ENCODE measurements around the gene CDK10. TPM values are rescaled to one million over a fixed set of nuclear protein-coding genes. Genes with fewer than 3 reads are reported as not detected.

The CDK10 gene
- total and polyA plus RNA-seq, 9 of the 15 experiments (the other 6 are each of a cell fraction or from before 2014, with no cell fraction given): 2.0 to 85.1 (median 40.1) TPM

GRCh38 chr16:89720813-89721545 lies 34.5 kb downstream of the CDK10 start, which contains the start of the genes VPS9D1 and ZNF276 (continued):
- TF ChIP-seq ZC3H8 (IDR thresholded peaks at IDR 0.05) (no peak), ZBTB43 (CRISPR knock-in tag; IDR thresholded peaks at IDR 0.05) (peak; percentile 69; the same call in 1 of the 2 replicates), SP1 (CRISPR knock-in tag; IDR thresholded peaks at IDR 0.05) (0 out of 2 replicates have a peak, but pooled peaks have one; percentile 16), AFF4 (CRISPR knock-in tag; IDR thresholded peaks at IDR 0.05) (no peak; the same call in 1 of the 2 replicates), PCBP2 (IDR thresholded peaks at IDR 0.05; ENCODE audit: low read depth, low read length, poor library complexity, severe bottlenecking) (no peak), DMBX1 (CRISPR knock-in tag; IDR thresholded peaks at IDR 0.05; ENCODE audit: borderline replicate concordance) (peak; percentile 66; the same call in 1 of the 2 replicates), PURB (CRISPR knock-in tag; IDR thresholded peaks at IDR 0.05; ENCODE audit: low read depth) (no peak), PHB2 (IDR thresholded peaks at IDR 0.05; ENCODE audit: low read depth) (no peak), ZNF263 (CRISPR knock-in tag; IDR thresholded peaks at IDR 0.05; ENCODE audit: borderline replicate concordance) (0 out of 2 replicates have a peak, but pooled peaks have one; percentile 18), EGR1 (conservative IDR thresholded peaks at IDR 0.05) (peak; percentile 69), KDM1A (IDR thresholded peaks at IDR 0.05) (no peak), NELFE (IDR thresholded peaks at IDR 0.05; ENCODE audit: insufficient read depth, insufficient read length) (no peak), TRIM28 (IDR thresholded peaks at IDR 0.05) (peak; percentile 39; the same call in 1 of the 2 replicates), ZNF740 (CRISPR knock-in tag; IDR thresholded peaks at IDR 0.05) (no peak; the same call in 1 of the 2 replicates), ZNF740 (tag; IDR thresholded peaks at IDR 0.05) (no peak), NBN (IDR thresholded peaks at IDR 0.05; ENCODE audit: low read depth) (no peak), ETV6 (IDR thresholded peaks at IDR 0.05; ENCODE audit: borderline replicate concordance in 1 of 2, low read depth in 2 of 2, low read length in 1 of 2) (no peak), ETV6 (CRISPR knock-in tag; IDR thresholded peaks at IDR 0.05; ENCODE audit: borderline replicate concordance) (peak; percentile 57; the same call in 1 of the 2 replicates), ZNF699 (CRISPR knock-in tag; IDR thresholded peaks at IDR 0.05; ENCODE audit: insufficient replicate concordance) (no peak), GATAD2A (IDR thresholded peaks at IDR 0.05) (peak; percentile 70; the same call in 1 of the 2 replicates), PHB (CRISPR knock-in tag; IDR thresholded peaks at IDR 0.05) (0 out of 2 replicates have a peak, but pooled peaks have one; percentile 84), ZBTB26 (CRISPR knock-in tag; IDR thresholded peaks at IDR 0.05) (no peak)
